ENCODE results near the gene CDCA3. TPM values are rescaled to one million over a fixed set of nuclear protein-coding genes. Genes with fewer than 3 reads are reported as not detected.

Gene CDCA3
- total RNA-seq, 1 donor from 2014 or later, result 32.5 TPM

- no peak for DNase-seq (ENCODE audit: low spot score)
- Mint-ChIP-seq H3K4me3 (no peak overlapping the region), H3K4me1 (ENCODE audit: low read depth) (peaks cover 11% of the 10 kb centered on the region), H3K36me3 (ENCODE audit: low read depth) (peaks cover 58% of the 10 kb centered on the region), H3K9me3 (no peaks in the 10 kb centered on the region), H3K27me3 (ENCODE audit: insufficient read depth) (peaks cover 2% of the 10 kb centered on the region), H3K27ac (no peak overlapping the region)
- intact Hi-C loops (cut with micrococcal nuclease), result no loop called here
Observed at GRCh38 chr12:6816598-6816997, 34.5 kb downstream of the CDCA3 start.

- Mint-ChIP-seq H3K9me3 (no peaks in the 10 kb centered on the region), H3K27me3 (ENCODE audit: insufficient read depth) (no peaks in the 10 kb centered on the region), H3K4me3 (no peak overlapping the region), H3K4me1 (ENCODE audit: low read depth) (peaks cover 26% of the 10 kb centered on the region), H3K36me3 (ENCODE audit: low read depth) (peaks cover 59% of the 10 kb centered on the region), H3K27ac (no peak overlapping the region)
- no peak for DNase-seq (ENCODE audit: low spot score)
- intact Hi-C loops (cut with micrococcal nuclease), result no loop called here
Observed at GRCh38 chr12:6813363-6813762, 37.7 kb downstream of the CDCA3 start.

GRCh38 chr12:6810758-6811157 is 40.3 kb downstream of the CDCA3 start:
- Mint-ChIP-seq H3K4me1 (ENCODE audit: low read depth) (peaks cover 26% of the 10 kb centered on the region), H3K27ac (peak overlapping the region; percentile 70), H3K9me3 (no peaks in the 10 kb centered on the region), H3K27me3 (ENCODE audit: insufficient read depth) (no peaks in the 10 kb centered on the region), H3K36me3 (ENCODE audit: low read depth) (peaks cover 44% of the 10 kb centered on the region), H3K4me3 (no peak overlapping the region)
- intact Hi-C loops (cut with micrococcal nuclease), result no loop called here
- DNase-seq (ENCODE audit: low spot score), result no peak

GRCh38 chr12:6809056-6809455 is 42.0 kb downstream of the CDCA3 start:
- H3K27ac Mint-ChIP-seq, result no peak overlapping the region
- no peaks in the 10 kb centered on the region for H3K9me3 Mint-ChIP-seq
- H3K4me3 Mint-ChIP-seq, result no peak overlapping the region
- DNase-seq (ENCODE audit: low spot score), result no peak
- peaks cover 36% of the 10 kb centered on the region for H3K36me3 Mint-ChIP-seq (ENCODE audit: low read depth)
- intact Hi-C loops (cut with micrococcal nuclease), result no loop called here
- H3K27me3 Mint-ChIP-seq (ENCODE audit: insufficient read depth), result no peaks in the 10 kb centered on the region
- H3K4me1 Mint-ChIP-seq (ENCODE audit: low read depth), result peaks cover 26% of the 10 kb centered on the region

GRCh38 chr12:6807170-6807569 is 43.9 kb downstream of the CDCA3 start:
- Mint-ChIP-seq H3K27ac (no peak overlapping the region), H3K27me3 (ENCODE audit: insufficient read depth) (no peaks in the 10 kb centered on the region), H3K9me3 (no peaks in the 10 kb centered on the region), H3K4me1 (ENCODE audit: low read depth) (peaks cover 26% of the 10 kb centered on the region), H3K4me3 (no peak overlapping the region), H3K36me3 (ENCODE audit: low read depth) (peaks cover 34% of the 10 kb centered on the region)
- DNase-seq (ENCODE audit: low spot score), result no peak
- intact Hi-C loops (cut with micrococcal nuclease), result no loop called here

GRCh38 chr12:6799147-6799546 is 51.9 kb downstream of the CDCA3 start:
- Mint-ChIP-seq H3K36me3 (ENCODE audit: low read depth) (peaks cover 51% of the 10 kb centered on the region), H3K4me1 (ENCODE audit: low read depth) (peaks cover 36% of the 10 kb centered on the region), H3K9me3 (no peaks in the 10 kb centered on the region), H3K4me3 (no peak overlapping the region), H3K27me3 (ENCODE audit: insufficient read depth) (no peaks in the 10 kb centered on the region), H3K27ac (no peak overlapping the region)
- DNase-seq (ENCODE audit: low spot score), result no peak
- intact Hi-C loops (cut with micrococcal nuclease), result loop anchor here (10.0 kb wide), 1 partner anchor 304 kb away; the partner anchor contains the start of genes MRPL51 and NCAPD2

Other genes with a start within 250 kb of the CDCA3 start
- 348 and 368 TPM in 2 replicates for gene CHD4, start 243.9 kb downstream of the CDCA3 start, total RNA-seq
- gene LPAR5, start 215.3 kb downstream of the CDCA3 start, total RNA-seq, result 2.8 and 3.1 TPM in 2 replicates
- 0.83 and 1.0 TPM in 2 replicates for gene ACRBP, start 203.9 kb downstream of the CDCA3 start, total RNA-seq
- gene ING4, start 188.2 kb downstream of the CDCA3 start, total RNA-seq, result 14.6 and 15.0 TPM in 2 replicates
- gene ZNF384, start 161.9 kb downstream of the CDCA3 start, total RNA-seq, result 79.6 and 89.8 TPM in 2 replicates
- gene PIANP, start 150.5 kb downstream of the CDCA3 start, total RNA-seq, result 0.07 and 0.08 TPM in 2 replicates
- gene COPS7A, start 127.2 kb downstream of the CDCA3 start, total RNA-seq, result 34.6 and 36.2 TPM in 2 replicates
- 159 and 161 TPM in 2 replicates for gene MLF2, start 98.1 kb downstream of the CDCA3 start, total RNA-seq
- 247 and 262 TPM in 2 replicates for gene PTMS, start 84.9 kb downstream of the CDCA3 start, total RNA-seq
- 268 and 275 TPM in 2 replicates for gene LAG3, start 78.8 kb downstream of the CDCA3 start, total RNA-seq
- gene CD4, start 61.8 kb downstream of the CDCA3 start, total RNA-seq, result 311 TPM in 2 replicates
- 0.29 and 0.32 TPM in 2 replicates for gene GPR162, start 29.5 kb downstream of the CDCA3 start, total RNA-seq
- gene P3H3, start 22.9 kb downstream of the CDCA3 start, total RNA-seq, result 3.5 and 4.0 TPM in 2 replicates
- gene GNB3, start 10.4 kb downstream of the CDCA3 start, total RNA-seq, result 1.6 and 1.7 TPM in 2 replicates
- 116 and 127 TPM in 2 replicates for gene USP5, start 864 bp upstream of the CDCA3 start, total RNA-seq
- gene TPI1, start 16.2 kb upstream of the CDCA3 start, total RNA-seq, result 1,427 and 1,438 TPM in 2 replicates
- gene SPSB2, start 22.0 kb upstream of the CDCA3 start, total RNA-seq, result 3.4 and 4.7 TPM in 2 replicates
- gene LRRC23, start 53.5 kb upstream of the CDCA3 start, total RNA-seq, result 5.3 and 5.6 TPM in 2 replicates
- 147 and 156 TPM in 2 replicates for gene ENO2, start 63.3 kb upstream of the CDCA3 start, total RNA-seq
- 70.8 and 71.2 TPM in 2 replicates for gene ATN1, start 76.7 kb upstream of the CDCA3 start, total RNA-seq
- not detected in 2 replicates for gene RNU7-1, start 92.5 kb upstream of the CDCA3 start, total RNA-seq
- gene C12orf57, start 92.7 kb upstream of the CDCA3 start, total RNA-seq, result 190 and 197 TPM in 2 replicates
- gene PTPN6, start 100.1 kb upstream of the CDCA3 start, total RNA-seq, result 332 and 341 TPM in 2 replicates
- gene PHB2, start 119.4 kb upstream of the CDCA3 start, total RNA-seq, result 456 and 469 TPM in 2 replicates
- gene EMG1, start 119.6 kb upstream of the CDCA3 start, total RNA-seq, result 132 and 134 TPM in 2 replicates
- gene LPCAT3, start 167.2 kb upstream of the CDCA3 start, total RNA-seq, result 27.9 and 30.0 TPM in 2 replicates
- 1.6 and 2.4 TPM in 2 replicates for gene C1S, start 209.4 kb upstream of the CDCA3 start, total RNA-seq
- gene C1R, start 241.2 kb upstream of the CDCA3 start, total RNA-seq, result 1.7 and 2.0 TPM in 2 replicates

Measured in activated T-helper 1 cell treated with anti-CD3 and anti-CD28 coated beads, Interleukin-12 subunit alpha, Interleukin-12 subunit beta, Interleukin-2, Interleukin-4 antibody, amounts not matched to agents 30 ng/mL and 10 ng/mL and 1 ng/mL, durations not matched to agents 14 hours and 24 hours and 36 hours (primary cell).